Transverse colon (tissue), 4 donors: ENCODE measurements around the gene TDRD3. TPM values are rescaled to one million over a fixed set of nuclear protein-coding genes. Genes with fewer than 3 reads are reported as not detected.

ENCODE experiments used
- DNase-seq: peaks from one replicate; pipeline ENCODE4 v3.0.0-alpha.2; 2019
- H3K27ac ChIP-seq, 4 donors: fragments of 200-600 bp; sonication (generic); 2 replicates each; pipeline ENCODE4 v1.5.1; 2016 to 2018; ENCODE audit warnings: inconsistent platforms in 4 of 4
- H3K27me3 ChIP-seq: fragments of 200-600 bp; sonication (generic); 2 replicates; pipeline ENCODE4 v1.5.1; 2017; ENCODE audit warnings: inconsistent platforms
- H3K36me3 ChIP-seq, 4 donors: fragments of 200-600 bp; sonication (generic); 2 replicates each; pipeline ENCODE4 v1.5.1; 2017 to 2019; ENCODE audit warnings: inconsistent platforms in 4 of 4
- H3K4me1 ChIP-seq, 4 donors: fragments of 200-600 bp; sonication (generic); 2 replicates each; pipeline ENCODE4 v1.5.1; 2017 to 2020; ENCODE audit warnings: inconsistent platforms in 4 of 4
- H3K4me3 ChIP-seq, 4 donors: fragments of 200-600 bp; sonication (generic); 1 replicate in 1 of 4; 2 replicates in 3 of 4; pipeline versions ENCODE4 v1.5.1 to v1.6.1; 2017 to 2019; ENCODE audit warnings: inconsistent platforms in 4 of 4
- H3K9me3 ChIP-seq, 2 donors: fragments of 200-600 bp; sonication (generic); 2 replicates each; pipeline ENCODE4 v1.5.1; 2017 to 2019; ENCODE audit warnings: inconsistent platforms in 2 of 2
- CTCF ChIP-seq, 5 experiments: fragments of 200-600 bp in 3 of 5; fragments of 450-650 bp in 2 of 5; sonication (generic) in 3 of 5; IDR thresholded peaks; 1 replicate in 2 of 5; 2 replicates in 3 of 5; pipeline ENCODE4 v1.5.1; 2016 to 2017; ENCODE audit warnings: antibody characterized with exemption in 5 of 5, inconsistent platforms in 3 of 5, mild to moderate bottlenecking in 2 of 5, moderate library complexity in 1 of 5
- EP300 ChIP-seq: sonication (generic); formaldehyde crosslinking; IDR thresholded peaks from one replicate; pipeline ENCODE4 v1.6.1; 2017; ENCODE audit warnings: antibody characterized with exemption, low read depth
- POLR2A ChIP-seq: fragments of 450-650 bp; IDR thresholded peaks from one replicate; pipeline ENCODE4 v1.6.1; 2016; ENCODE audit warnings: antibody characterized with exemption, mild to moderate bottlenecking, moderate library complexity
- POLR2AphosphoS5 ChIP-seq, 3 donors: sonication (generic); formaldehyde crosslinking; IDR thresholded peaks; one replicate each; pipeline ENCODE4 v1.6.1; 2016; ENCODE audit warnings: antibody characterized with exemption in 3 of 3
- WGBS, 2 donors: methylation state at CpG; one replicate each; pipeline ENCODE4 v1.1.5; 2018; ENCODE audit warnings: low coverage in 1 of 2; 5-methylcytosine and 5-hydroxymethylcytosine counted together
- in situ Hi-C, 4 donors: fragments of 200-750 bp; cut with MboI; loops; one replicate each; pipeline versions ENCODE4 v1.15.0 to v1.15.1; 2017; ENCODE audit warnings: low sequenced_read_pairs in 3 of 4, low pct_ligation_motif_present in 1 of 4, low pct_unique_long_range_greater_than_20kb in 1 of 4
- intact Hi-C: fragments of 100-400 bp; cut with DNase I; formaldehyde crosslinking; loops from one replicate; pipeline ENCODE4 v1.15.1; 2023; ENCODE audit warnings: low total_unique reads
- total RNA-seq, 4 donors: library from RNA; depleted of rRNA; stranded (reverse); fragments of >200 nt; gene quantifications; one replicate each; pipeline ENCODE4 v1.1.0, GENCODE V29; 2016

TDRD3 gene
- total RNA-seq, 4 donors from 2014 or later, result 20.9 to 73.4 (median 33.9) TPM

GRCh38 chr13:60386250-60386649, 10.8 kb upstream of the TDRD3 start:
- no peak for DNase-seq
- H3K36me3 ChIP-seq, result no peaks in the 10 kb centered on the region
- H3K4me3 ChIP-seq, result no peak overlapping the region
- in situ Hi-C loops, result loop anchor here in 1 of 4 donors (25.0 kb wide), 1 partner anchor 224 kb away; the partner anchor contains the start of gene DIAPH3
- H3K27ac ChIP-seq, result no peak overlapping the region
- H3K9me3 ChIP-seq, result no peaks in the 10 kb centered on the region
- no peak for TF ChIP-seq EP300
- no peak for TF ChIP-seq CTCF (IDR thresholded peaks at IDR 0.05)
- TF ChIP-seq POLR2AphosphoS5 (IDR thresholded peaks at IDR 0.05), result no peak
- no peak for TF ChIP-seq POLR2A
- no peaks in the 10 kb centered on the region for H3K27me3 ChIP-seq
- WGBS, 2 donors, result 65 to 77% methylated on average over 2 of the region's 2 CpGs
- intact Hi-C loops, result no loop called here
- no peaks in the 10 kb centered on the region for H3K4me1 ChIP-seq

- no peak for DNase-seq
- intact Hi-C loops, result no loop called here
Observed at GRCh38 chr13:60392131-60392530, 4.9 kb upstream of the TDRD3 start.

GRCh38 chr13:60395971-60396782, 843 bp upstream of the TDRD3 start:
- peak; percentile 94 for DNase-seq
- no peaks in the 10 kb centered on the region for H3K36me3 ChIP-seq
- H3K27ac ChIP-seq, result peak overlapping the region; percentile 99 to 100 (median 99)
- no peak for TF ChIP-seq CTCF (IDR thresholded peaks at IDR 0.05)
- TF ChIP-seq POLR2AphosphoS5 (IDR thresholded peaks at IDR 0.05), result peak; percentile 94 to 98 (median 97)
- peak; percentile 94 for TF ChIP-seq POLR2A
- H3K4me3 ChIP-seq, result peak overlapping the region; percentile 73 to 95 (median 75)
- H3K4me1 ChIP-seq, result peaks cover 3 to 33% (median 20%) of the 10 kb centered on the region in 4 donors
- H3K27me3 ChIP-seq, result no peaks in the 10 kb centered on the region
- intact Hi-C loops, result no loop called here
- no peaks in the 10 kb centered on the region for H3K9me3 ChIP-seq
- in situ Hi-C loops, result loop anchor here in 1 of 4 donors (25.0 kb wide), 1 partner anchor 234 kb away; the partner anchor contains the start of gene DIAPH3
- 0 to 1% methylated on average over 2 to 45 of the region's 49 CpGs for WGBS, 2 donors

More at GRCh38 chr13:60392131-60392530, 4.9 kb upstream of the TDRD3 start:
- H3K36me3 ChIP-seq, result no peaks in the 10 kb centered on the region
- no peak overlapping the region for H3K27ac ChIP-seq
- peaks cover 0 to 5% (median 2%) of the 10 kb centered on the region in 4 donors for H3K4me1 ChIP-seq
- H3K27me3 ChIP-seq, result no peaks in the 10 kb centered on the region
- no peak overlapping the region for H3K4me3 ChIP-seq
- 48 to 59% methylated on average over 3 of the region's 3 CpGs for WGBS, 2 donors
- TF ChIP-seq EP300 (no peak), POLR2AphosphoS5 (IDR thresholded peaks at IDR 0.05) (no peak), CTCF (IDR thresholded peaks at IDR 0.05) (no peak), POLR2A (no peak)
- no peaks in the 10 kb centered on the region for H3K9me3 ChIP-seq
- in situ Hi-C loops, result loop anchor here in 1 of 4 donors (25.0 kb wide), 1 partner anchor 230 kb away; the partner anchor contains the start of gene DIAPH3

- Histone ChIP-seq H3K9me3 (no peaks in the 10 kb centered on the region), H3K27ac (peak overlapping the region; percentile 99 to 100 (median 99)), H3K36me3 (no peaks in the 10 kb centered on the region), H3K4me3 (peak overlapping the region; percentile 58 to 95 (median 75)), H3K4me1 (peaks cover 3 to 45% (median 23%) of the 10 kb centered on the region in 4 donors), H3K27me3 (no peaks in the 10 kb centered on the region)
- peak; percentile 66 for DNase-seq
- WGBS, 2 donors, result 1 to 3% methylated on average over 9 to 29 of the region's 43 CpGs
- TF ChIP-seq POLR2AphosphoS5 (IDR thresholded peaks at IDR 0.05) (peak; percentile 16 to 48 (median 20)), POLR2A (peak; percentile 56), CTCF (IDR thresholded peaks at IDR 0.05) (no peak), EP300 (no peak)
- in situ Hi-C loops, result loop anchor here in 1 of 4 donors (25.0 kb wide), 1 partner anchor 236 kb away; the partner anchor contains the start of gene DIAPH3
- intact Hi-C loops, result no loop called here
Observed at GRCh38 chr13:60397704-60398378, 821 bp downstream of the TDRD3 start.
